ENCODE measurements around the gene HIPK3.

- TF ChIP-seq CTCF (IDR thresholded peaks at IDR 0.05) (no peak), EP300 (IDR thresholded peaks at IDR 0.05) (no peak)
Observed at GRCh38 chr11:33373636-33374035, 116.5 kb downstream of the HIPK3 start.

All from gastroesophageal sphincter (tissue), 3 donors.